Keratinocyte (primary cell): ENCODE data around the gene ZNF234. TPM values are rescaled to one million over a fixed set of nuclear protein-coding genes. Genes with fewer than 3 reads are reported as not detected.

Source experiments
- DNase-seq: peaks from one replicate; pipeline ENCODE4 v3.0.0-alpha.2; 2011; ENCODE audit warnings: low read depth, missing footprints, low spot score
- FAIRE-seq: peaks from 2 replicates; lab custom pipeline; 2011; peaks lifted over from hg19 to GRCh38; lab: Jason Lieb, UNC
- H2AFZ ChIP-seq: 2 replicates; pipeline ENCODE4 v1.6.0; 2012; ENCODE audit warnings: low read length, control low read depth, inconsistent platforms; ENCODE audit not compliant: control insufficient read depth
- H3K27ac ChIP-seq: 2 replicates; pipeline ENCODE4 v1.5.1; 2011; ENCODE audit warnings: low read length; ENCODE audit not compliant: control insufficient read depth, insufficient read depth
- H3K27me3 ChIP-seq: 3 replicates; pipeline ENCODE4 v1.6.0; 2011; ENCODE audit warnings: low read length; ENCODE audit not compliant: control insufficient read depth, insufficient read depth; ENCODE audit errors: extremely low read depth
- H3K36me3 ChIP-seq, 2 experiments: 2 replicates in 1 of 2; 3 replicates in 1 of 2; pipeline ENCODE4 v1.5.1; 2011; ENCODE audit warnings: low read length in 2 of 2, mild to moderate bottlenecking in 1 of 2; ENCODE audit not compliant: control insufficient read depth in 2 of 2, insufficient read depth in 2 of 2; ENCODE audit errors: extremely low read depth in 1 of 2
- H3K4me1 ChIP-seq: 3 replicates; pipeline ENCODE4 v1.5.1; 2011; ENCODE audit warnings: low read length; ENCODE audit not compliant: control insufficient read depth, insufficient read depth; ENCODE audit errors: extremely low read depth
- H3K4me2 ChIP-seq: 3 replicates; pipeline ENCODE4 v1.6.0; 2011; ENCODE audit warnings: low read depth, low read length; ENCODE audit not compliant: control insufficient read depth, insufficient read depth; ENCODE audit errors: extremely low read depth
- H3K4me3 ChIP-seq, 3 experiments: fragments of 200-600 bp in 1 of 3; sonication (generic) in 1 of 3; 2 replicates in 2 of 3; 3 replicates in 1 of 3; pipeline ENCODE4 v1.5.1; 2011 to 2016; ENCODE audit warnings: low read length in 3 of 3, mild to moderate bottlenecking in 3 of 3, control low read depth in 2 of 3, inconsistent platforms in 1 of 3, low read depth in 1 of 3, mixed read lengths in 1 of 3, mixed run types in 1 of 3, moderate library complexity in 1 of 3; ENCODE audit not compliant: control insufficient read depth in 2 of 3, insufficient read depth in 2 of 3; ENCODE audit errors: extremely low read depth in 1 of 3
- H3K79me2 ChIP-seq: 2 replicates; pipeline ENCODE4 v1.6.0; 2012; ENCODE audit warnings: low read length; ENCODE audit not compliant: control insufficient read depth, insufficient read depth
- H3K9ac ChIP-seq: 3 replicates; pipeline ENCODE4 v1.6.0; 2011; ENCODE audit warnings: low read length; ENCODE audit not compliant: control insufficient read depth, insufficient read depth; ENCODE audit errors: extremely low read depth
- H3K9me1 ChIP-seq: 3 replicates; pipeline ENCODE4 v1.6.0; 2011; ENCODE audit warnings: low read length; ENCODE audit not compliant: control insufficient read depth, insufficient read depth; ENCODE audit errors: extremely low read depth
- H3K9me3 ChIP-seq: 2 replicates; pipeline ENCODE4 v1.5.1; 2012; ENCODE audit warnings: low read depth, low read length; ENCODE audit not compliant: control insufficient read depth
- H4K20me1 ChIP-seq: 3 replicates; pipeline ENCODE4 v1.6.0; 2011; ENCODE audit warnings: low read length; ENCODE audit not compliant: control insufficient read depth, insufficient read depth; ENCODE audit errors: extremely low read depth
- EZH2 ChIP-seq: IDR thresholded peaks from one replicate; pipeline ENCODE4 v1.6.1; 2012; ENCODE audit warnings: inconsistent platforms, mild to moderate bottlenecking, low read length, moderate library complexity
- dilution Hi-C: fragments of 300-500 bp; cut with MboI; formaldehyde crosslinking; loops from one replicate; pipeline ENCODE4 v1.7.0; 2020; ENCODE audit warnings: low sequenced_read_pairs; ENCODE audit not compliant: extremely low pct_ligation_motif_present
- polyA plus RNA-seq, 5 experiments: library from polyadenylated mRNA; depleted of rRNA in 3 of 5; stranded (reverse) in 3 of 5; stranded (forward) in 1 of 5; unstranded in 1 of 5; fragments of >200 nt; gene quantifications; 1 replicate in 1 of 5; 2 replicates in 3 of 5; 3 replicates in 1 of 5; pipeline versions ENCODE4 v1.2.1 to v1.2.3, GENCODE V29; 2011 to 2012; ENCODE audit warnings: missing spikeins in 2 of 5, low read depth in 1 of 5, low replicate concordance in 1 of 5
- TF ChIP-seq, protein P1 (sequence below), 3 experiments: IDR thresholded peaks in 1 of 3; conservative IDR thresholded peaks in 1 of 3; optimal IDR thresholded peaks in 1 of 3; 2 replicates in 2 of 3; 3 replicates in 1 of 3; pipeline versions ENCODE3 to v1.5.1; 2011; ENCODE audit warnings: low read length in 3 of 3, mild to moderate bottlenecking in 3 of 3, moderate library complexity in 2 of 3, control low read depth in 1 of 3, inconsistent platforms in 1 of 3; ENCODE audit not compliant: insufficient read depth in 2 of 3; ENCODE audit errors: extremely low read depth in 1 of 3

ZNF234 gene
- polyA plus RNA-seq, 1 donor (not counting 4 experiments of a cell fraction or from before 2014, with no cell fraction given) = 4.4 TPM

DNA sequence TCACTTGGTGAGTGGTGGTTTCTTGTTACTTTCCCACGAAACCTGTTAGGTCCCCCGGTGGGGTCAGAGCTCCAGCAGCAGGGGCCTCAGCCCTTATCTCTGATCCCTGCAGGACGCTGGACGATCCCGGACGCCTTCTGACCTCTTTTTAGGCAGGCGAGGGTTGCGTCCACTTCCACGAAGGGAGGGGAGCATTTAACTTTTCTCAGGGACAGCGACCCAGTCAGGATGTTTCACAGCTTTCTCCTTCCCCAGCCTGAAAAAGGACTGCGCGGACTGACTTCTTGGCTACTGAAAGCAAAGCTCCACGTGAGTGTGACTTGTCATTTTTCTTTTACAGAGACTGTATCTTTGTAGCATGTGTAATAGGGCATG lies 692 bp downstream of the ZNF234 start:
- no peaks in the 10 kb centered on the region for H3K9me1 ChIP-seq
- peaks cover 15% of the 10 kb centered on the region for H3K4me1 ChIP-seq
- peak overlapping the region; percentile 56 for H3K27ac ChIP-seq
- peak overlapping the region; percentile 100 for H2AFZ ChIP-seq
- FAIRE-seq (no peak), DNase-seq (no peak)
- H3K4me3 ChIP-seq = peak overlapping the region; percentile 52 to 95 (median 93)
- dilution Hi-C loops = no loop called here
- peak overlapping the region; percentile 98 for H3K4me2 ChIP-seq
- H4K20me1 ChIP-seq = no peaks in the 10 kb centered on the region
- no peaks in the 10 kb centered on the region for H3K27me3 ChIP-seq
- TF ChIP-seq EZH2 = no peak
- TF ChIP-seq, protein P1, sequence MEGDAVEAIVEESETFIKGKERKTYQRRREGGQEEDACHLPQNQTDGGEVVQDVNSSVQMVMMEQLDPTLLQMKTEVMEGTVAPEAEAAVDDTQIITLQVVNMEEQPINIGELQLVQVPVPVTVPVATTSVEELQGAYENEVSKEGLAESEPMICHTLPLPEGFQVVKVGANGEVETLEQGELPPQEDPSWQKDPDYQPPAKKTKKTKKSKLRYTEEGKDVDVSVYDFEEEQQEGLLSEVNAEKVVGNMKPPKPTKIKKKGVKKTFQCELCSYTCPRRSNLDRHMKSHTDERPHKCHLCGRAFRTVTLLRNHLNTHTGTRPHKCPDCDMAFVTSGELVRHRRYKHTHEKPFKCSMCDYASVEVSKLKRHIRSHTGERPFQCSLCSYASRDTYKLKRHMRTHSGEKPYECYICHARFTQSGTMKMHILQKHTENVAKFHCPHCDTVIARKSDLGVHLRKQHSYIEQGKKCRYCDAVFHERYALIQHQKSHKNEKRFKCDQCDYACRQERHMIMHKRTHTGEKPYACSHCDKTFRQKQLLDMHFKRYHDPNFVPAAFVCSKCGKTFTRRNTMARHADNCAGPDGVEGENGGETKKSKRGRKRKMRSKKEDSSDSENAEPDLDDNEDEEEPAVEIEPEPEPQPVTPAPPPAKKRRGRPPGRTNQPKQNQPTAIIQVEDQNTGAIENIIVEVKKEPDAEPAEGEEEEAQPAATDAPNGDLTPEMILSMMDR (optimal IDR thresholded peaks at IDR 0.05 in 1 of 3, IDR thresholded peaks at IDR 0.05 in 1 of 3, conservative IDR thresholded peaks at IDR 0.05 in 1 of 3; ENCODE audit: extremely low read depth in 1 of 3, insufficient read depth in 2 of 3, low read length in 3 of 3) = no peak
- H3K79me2 ChIP-seq = peaks cover 11% of the 10 kb centered on the region
- H3K36me3 ChIP-seq = peaks cover 0 to 17% of the 10 kb centered on the region in 2 experiments
- no peaks in the 10 kb centered on the region for H3K9me3 ChIP-seq
- H3K9ac ChIP-seq = peak overlapping the region; percentile 81

- H2AFZ ChIP-seq = no peak overlapping the region
- no peaks in the 10 kb centered on the region for H3K9me1 ChIP-seq
- TF ChIP-seq, protein P1 (optimal IDR thresholded peaks at IDR 0.05 in 1 of 3, IDR thresholded peaks at IDR 0.05 in 1 of 3, conservative IDR thresholded peaks at IDR 0.05 in 1 of 3; ENCODE audit: extremely low read depth in 1 of 3, insufficient read depth in 2 of 3, low read length in 3 of 3) = no peak
- no peak for TF ChIP-seq EZH2
- no peaks in the 10 kb centered on the region for H3K79me2 ChIP-seq
- DNase-seq = no peak
- no peaks in the 10 kb centered on the region for H3K27me3 ChIP-seq
- no peaks in the 10 kb centered on the region for H3K9me3 ChIP-seq
- H3K4me2 ChIP-seq = no peak overlapping the region
- FAIRE-seq = no peak
- H3K27ac ChIP-seq = no peak overlapping the region
- no peak overlapping the region for H3K4me3 ChIP-seq
- peaks cover 20 to 23% of the 10 kb centered on the region in 2 experiments for H3K36me3 ChIP-seq
- H3K9ac ChIP-seq = no peak overlapping the region
- no peaks in the 10 kb centered on the region for H4K20me1 ChIP-seq
- dilution Hi-C loops = no loop called here
- no peaks in the 10 kb centered on the region for H3K4me1 ChIP-seq
Measured at GRCh38 chr19:44149776-44150175, 8.4 kb downstream of the ZNF234 start.
